Prostate gland (tissue), 2 donors: ENCODE results near the gene PRSS33. TPM values are rescaled to one million over a fixed set of nuclear protein-coding genes. Genes with fewer than 3 reads are reported as not detected.
A peak's percentile ranks its signal among the peaks of the same experiment; 100 is the strongest.

Experiments
- DNase-seq: peaks from one replicate; pipeline ENCODE4 v3.0.0-alpha.2; 2019; ENCODE audit warnings: low spot score
- H3K27ac ChIP-seq, 2 donors: fragments of 200-600 bp; sonication (generic); 2 replicates each; pipeline ENCODE4 v1.5.1; 2017 to 2019
- H3K27me3 ChIP-seq: fragments of 200-600 bp; sonication (generic); replicated peaks from 2 replicates; pipeline ENCODE4 v1.5.1; 2019; ENCODE audit not compliant: insufficient read depth
- H3K36me3 ChIP-seq, 2 donors: fragments of 200-600 bp; sonication (generic); 1 replicate in 1 of 2; 2 replicates in 1 of 2; pipeline versions ENCODE4 v1.5.1 to v1.8.1; 2017 to 2019
- H3K4me1 ChIP-seq: fragments of 200-600 bp; sonication (generic); replicated peaks from 2 replicates; pipeline ENCODE4 v1.5.1; 2019
- H3K4me3 ChIP-seq, 2 donors: fragments of 200-600 bp; sonication (generic); 2 replicates each; pipeline ENCODE4 v1.5.1; 2017 to 2019
- H3K9me3 ChIP-seq: fragments of 200-600 bp; sonication (generic); 2 replicates; pipeline ENCODE4 v1.5.1; 2017
- CTCF ChIP-seq, 4 experiments: fragments of 200-600 bp in 2 of 4; fragments of 450-650 bp in 2 of 4; sonication (generic) in 2 of 4; IDR thresholded peaks; 1 replicate in 3 of 4; 2 replicates in 1 of 4; pipeline ENCODE4 v1.5.1; 2016 to 2019; ENCODE audit warnings: antibody characterized with exemption in 4 of 4, mild to moderate bottlenecking in 2 of 4, moderate library complexity in 2 of 4
- POLR2A ChIP-seq: fragments of 450-650 bp; IDR thresholded peaks from one replicate; pipeline ENCODE4 v1.6.1; 2016; ENCODE audit warnings: antibody characterized with exemption, mild to moderate bottlenecking
- POLR2AphosphoS5 ChIP-seq: sonication (generic); formaldehyde crosslinking; IDR thresholded peaks from one replicate; pipeline ENCODE4 v1.6.1; 2017; ENCODE audit warnings: antibody characterized with exemption
- WGBS: methylation state at CpG from one replicate; pipeline ENCODE4 v1.1.5; 2018; 5-methylcytosine and 5-hydroxymethylcytosine counted together
- intact Hi-C: fragments of 100-400 bp; cut with DNase I; formaldehyde crosslinking; loops from one replicate; pipeline ENCODE4 v1.14.2; 2022
- total RNA-seq, 2 donors: library from RNA; depleted of rRNA; stranded (reverse); fragments of >200 nt; gene quantifications; one replicate each; pipeline ENCODE4 v1.1.0, GENCODE V29; 2016

PRSS33 gene
- total RNA-seq, 2 donors from 2014 or later: not detected

GRCh38 chr16:2752850-2753732 lies 34.3 kb downstream of the PRSS33 start:
- peak; percentile 78 for DNase-seq
- Histone ChIP-seq H3K4me1 (peaks cover 11% of the 10 kb centered on the region), H3K27me3 (no peaks in the 10 kb centered on the region), H3K9me3 (no peaks in the 10 kb centered on the region), H3K4me3 (peak overlapping the region; percentile 75 to 93), H3K27ac (peak overlapping the region; percentile 97 to 99), H3K36me3 (peaks cover 6 to 8% of the 10 kb centered on the region in 2 donors)
- intact Hi-C loops: loop anchor here (1.0 kb wide), 1 partner anchor 24 kb away; the partner anchor contains the start of gene ELOB
- TF ChIP-seq CTCF (IDR thresholded peaks at IDR 0.05) (no peak), POLR2AphosphoS5 (peak; percentile 9), POLR2A (no peak)
- WGBS: under 1% methylated on average over 50 of the region's 82 CpGs

DNA sequence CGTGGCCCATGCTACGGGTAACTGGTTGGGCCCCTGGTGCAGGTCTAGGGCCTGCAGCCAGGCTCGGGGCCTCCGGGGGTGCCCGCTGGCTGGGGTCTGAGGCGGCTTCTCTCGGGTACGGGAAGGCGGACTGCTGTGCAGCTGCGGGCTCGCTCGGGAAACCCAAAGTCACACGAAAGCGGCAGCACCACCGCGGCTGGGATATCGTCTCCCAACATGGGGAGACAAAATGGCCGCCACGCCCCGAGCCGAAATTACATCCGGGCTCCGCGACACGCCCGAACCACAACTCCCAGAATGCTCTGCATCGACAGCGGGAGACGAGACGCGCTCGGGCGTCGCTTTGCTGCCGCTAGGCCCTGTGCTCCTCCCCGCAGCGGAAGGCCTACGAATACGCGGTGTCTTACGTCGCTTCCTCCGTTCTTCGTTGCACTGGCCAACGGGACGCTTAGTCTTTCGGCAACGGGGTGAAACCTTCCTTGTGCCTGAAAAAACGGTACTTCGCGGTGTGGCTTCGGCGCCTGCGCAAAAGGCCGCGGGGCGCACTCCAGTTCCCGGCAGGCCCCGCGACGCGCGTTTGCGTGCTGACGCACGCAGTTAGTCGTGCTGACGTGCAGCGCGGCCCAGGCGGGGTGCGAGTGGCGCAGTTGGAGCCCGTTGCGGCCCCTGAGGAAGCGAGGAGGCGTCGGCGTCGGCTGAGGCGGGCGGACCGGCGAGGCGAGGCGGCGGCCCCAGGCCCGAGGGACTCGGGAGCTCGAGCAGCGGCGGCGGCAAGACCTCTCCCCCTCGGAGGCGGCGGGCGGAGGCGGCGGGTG lies 35.1 kb downstream of the PRSS33 start, which contains the start of gene SRRM2:
SRRM2 (plus strand) TSS at position 604 of the 815 bp plus-strand sequence. CDS start 3,727 bp downstream, outside the sequence.
- WGBS: 3% methylated on average over 59 of the region's 99 CpGs
- Histone ChIP-seq H3K36me3 (peaks cover 0 to under 1% of the 10 kb centered on the region in 2 donors), H3K9me3 (no peaks in the 10 kb centered on the region), H3K27ac (peak within 1 kb of the TSS; percentile 97 to 99), H3K27me3 (no peaks in the 10 kb centered on the region), H3K4me3 (peak within 1 kb of the TSS; percentile 75 to 93), H3K4me1 (peaks cover 11% of the 10 kb centered on the region)
- TF ChIP-seq CTCF (IDR thresholded peaks at IDR 0.05) (peak in 2 of 4 experiments; percentile 5 to 22), POLR2AphosphoS5 (peak; percentile 95), POLR2A (peak; percentile 96)
- intact Hi-C loops: loop anchor here (1.0 kb wide), 1 partner anchor 25 kb away; the partner anchor contains the start of gene ELOB
- peak; percentile 90 for DNase-seq

DNA sequence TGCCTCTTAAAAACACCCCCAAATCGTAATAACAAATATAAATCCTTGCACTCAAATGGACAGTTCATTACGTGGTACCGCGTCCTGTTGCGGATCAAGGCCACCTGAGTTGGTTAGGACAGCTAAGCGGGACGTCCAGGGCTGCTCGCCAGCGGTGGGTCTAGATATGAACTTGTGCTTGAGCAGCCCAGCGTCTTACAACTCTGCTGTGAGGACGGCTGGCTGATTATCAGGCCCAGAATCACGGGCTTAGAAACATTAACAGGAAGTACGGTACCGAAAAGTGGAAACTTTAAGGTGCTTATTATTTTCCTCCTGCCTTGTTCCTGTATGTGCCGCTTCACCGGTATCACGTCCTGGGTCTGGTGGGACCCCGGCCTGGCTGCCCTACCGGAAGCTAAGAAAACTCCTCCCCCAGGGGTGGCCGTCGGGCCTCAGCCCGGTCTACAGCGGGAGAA lies 35.8 kb downstream of the PRSS33 start:
- no peaks in the 10 kb centered on the region for H3K36me3 ChIP-seq
- 50% methylated on average over 23 of the region's 23 CpGs for WGBS
- intact Hi-C loops: loop anchor here (1.0 kb wide), 1 partner anchor 26 kb away; the partner anchor contains the start of gene ELOB

GRCh38 chr16:2749936-2750335 lies 37.4 kb downstream of the PRSS33 start:
- Histone ChIP-seq H3K27me3 (no peaks in the 10 kb centered on the region), H3K4me3 (no peak overlapping the region), H3K9me3 (no peaks in the 10 kb centered on the region), H3K27ac (no peak overlapping the region), H3K36me3 (no peaks in the 10 kb centered on the region), H3K4me1 (peaks cover 6% of the 10 kb centered on the region)
- intact Hi-C loops: no loop called here
- no peak for TF ChIP-seq POLR2AphosphoS5
- WGBS: 97% methylated on average over 6 of the region's 6 CpGs
- DNase-seq: no peak

More for the DNA sequence above, 35.8 kb downstream of the PRSS33 start:
- peak overlapping the region; percentile 97 to 99 for H3K27ac ChIP-seq
- H3K27me3 ChIP-seq: no peaks in the 10 kb centered on the region
- no peaks in the 10 kb centered on the region for H3K9me3 ChIP-seq
- TF ChIP-seq POLR2AphosphoS5 (no peak), POLR2A (no peak), CTCF (IDR thresholded peaks at IDR 0.05) (no peak)
- peak overlapping the region; percentile 75 to 93 for H3K4me3 ChIP-seq
- peaks cover 11% of the 10 kb centered on the region for H3K4me1 ChIP-seq
- DNase-seq: no peak

DNA sequence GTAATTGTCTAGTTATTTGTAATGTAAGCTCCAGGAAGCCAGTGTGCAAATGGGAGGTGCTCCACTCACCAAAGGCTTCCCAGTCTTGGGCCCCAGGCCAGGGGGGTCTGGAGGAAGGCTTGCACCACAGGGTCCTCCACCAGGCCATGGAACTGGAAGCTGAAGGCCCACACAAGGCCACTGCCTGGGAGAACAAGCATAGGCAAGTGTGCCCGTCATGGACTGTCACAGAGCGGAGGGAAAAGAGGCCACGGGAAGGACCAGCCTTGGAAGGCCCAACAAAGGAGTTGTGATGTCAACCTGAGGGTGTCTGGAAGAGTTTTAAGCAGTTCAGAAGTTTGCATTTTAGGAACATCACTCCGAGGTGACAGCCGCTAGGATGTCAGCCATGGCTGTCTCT lies 37.9 kb downstream of the PRSS33 start:
- no peak overlapping the region for H3K4me3 ChIP-seq
- H3K9me3 ChIP-seq: no peaks in the 10 kb centered on the region
- intact Hi-C loops: no loop called here
- DNase-seq: no peak
- TF ChIP-seq CTCF (IDR thresholded peaks at IDR 0.05): no peak
- TF ChIP-seq POLR2A: no peak
- TF ChIP-seq POLR2AphosphoS5: no peak
- H3K4me1 ChIP-seq: peaks cover 3% of the 10 kb centered on the region
- H3K36me3 ChIP-seq: no peaks in the 10 kb centered on the region
- 97% methylated on average over 5 of the region's 5 CpGs for WGBS
- no peaks in the 10 kb centered on the region for H3K27me3 ChIP-seq
- no peak overlapping the region for H3K27ac ChIP-seq
